H1 (cell line): ENCODE results near the gene MRPL36. TPM values are rescaled to one million over a fixed set of nuclear protein-coding genes. Genes with fewer than 3 reads are reported as not detected.

Experiments
- ATF3 ChIP-seq: IDR thresholded peaks from 2 replicates; pipeline ENCODE4 v1.6.1; 2011; ENCODE audit warnings: low read depth, mild to moderate bottlenecking, low read length; ENCODE audit not compliant: insufficient read depth
- BCL11A ChIP-seq, 2 experiments: IDR thresholded peaks; one replicate each; pipeline ENCODE4 v1.6.1; 2011; ENCODE audit warnings: low read depth in 2 of 2, low read length in 2 of 2, mild to moderate bottlenecking in 2 of 2
- CHD7 ChIP-seq: fragments of 300-600 bp; sonication (generic); IDR thresholded peaks from 2 replicates; pipeline ENCODE4 v1.7.1; 2012; ENCODE audit warnings: low read length, moderate library complexity, mild to moderate bottlenecking, inconsistent platforms; ENCODE audit not compliant: insufficient replicate concordance
- CTBP2 ChIP-seq: IDR thresholded peaks from 2 replicates; pipeline ENCODE4 v1.7.0; 2011; ENCODE audit warnings: borderline replicate concordance, mild to moderate bottlenecking, moderate library complexity, mixed read lengths, low read length; ENCODE audit not compliant: insufficient read depth, insufficient read length
- HDAC6 ChIP-seq: IDR thresholded peaks from one replicate; pipeline ENCODE4 v1.7.1; 2012; ENCODE audit warnings: low read depth, mild to moderate bottlenecking, inconsistent platforms, low read length, moderate library complexity
- JUN ChIP-seq: IDR thresholded peaks from 2 replicates; pipeline ENCODE4 v1.6.1; 2011; ENCODE audit warnings: low read depth, mild to moderate bottlenecking, improper control_type of control experiment, low read length
- MAX ChIP-seq: IDR thresholded peaks from 2 replicates; pipeline ENCODE4 v1.6.1; 2012; ENCODE audit warnings: inconsistent platforms
- POLR2A ChIP-seq, 2 experiments: IDR thresholded peaks; 1 replicate in 1 of 2; 2 replicates in 1 of 2; pipeline ENCODE4 v1.6.1; 2011; ENCODE audit warnings: low read depth in 2 of 2, low read length in 2 of 2, mild to moderate bottlenecking in 2 of 2; ENCODE audit errors: control extremely low read depth in 1 of 2
- TAF1 ChIP-seq: IDR thresholded peaks from 2 replicates; pipeline ENCODE4 v1.6.1; 2011; ENCODE audit warnings: mild to moderate bottlenecking, low read depth, low read length
- polyA plus RNA-seq, 7 experiments: library from polyadenylated mRNA; depleted of rRNA in 3 of 7; stranded (reverse) in 5 of 7; unstranded in 2 of 7; fragments of >200 nt in 5 of 7; fragments of 200-250 nt in 2 of 7; gene quantifications; 1 replicate in 5 of 7; 2 replicates in 1 of 7; 4 replicates in 1 of 7; pipeline versions ENCODE4 v1.2.1 to v1.2.3, GENCODE V29; 2011 to 2013; ENCODE audit warnings: missing spikeins in 2 of 7, mixed read lengths in 2 of 7
- total RNA-seq: library from RNA; stranded (reverse); fragmentation: NEBNext Ultra II Directional; extraction: Animal tissue kit (Norgen Biotek cat#: 25700); gene quantifications from 2 replicates; pipeline ENCODE4 v1.2.1, GENCODE V29; 2021

Gene MRPL36
- total and polyA plus RNA-seq, 2 of the 8 experiments (the other 6 are each of a cell fraction or from before 2014, with no cell fraction given) = 56.3 to 81.5 TPM

- TF ChIP-seq CHD7 (no peak), JUN (no peak), CTBP2 (no peak), BCL11A (IDR thresholded peaks at IDR 0.05; ENCODE audit: low read depth in 2 of 2, low read length in 2 of 2) (no peak), ATF3 (no peak), TAF1 (no peak), POLR2A (IDR thresholded peaks at IDR 0.05; ENCODE audit: control extremely low read depth in 1 of 2, low read depth in 2 of 2, low read length in 2 of 2) (no peak), MAX (no peak), HDAC6 (no peak)
Observed at GRCh38 chr5:1831257-1831656, 31.6 kb upstream of the MRPL36 start (continued).
